ACC112 (cell line): ENCODE results near the gene AOAH.

Experiments
- H2AFZ ChIP-seq: fragments of 200-600 bp; sonication (generic); one replicate; pipeline ENCODE4 v1.6.0; 2017; ENCODE audit warnings: antibody characterized with exemption, low read length; ENCODE audit not compliant: unreplicated experiment
- H3K27ac ChIP-seq: fragments of 200-600 bp; sonication (generic); 2 replicates; pipeline ENCODE4 v1.5.1; 2014; ENCODE audit warnings: low read depth, mild to moderate bottlenecking, antibody characterized with exemption, low read length, moderate library complexity
- H3K27me3 ChIP-seq: fragments of 200-600 bp; sonication (generic); 2 replicates; pipeline ENCODE4 v1.6.1; 2014; ENCODE audit warnings: mild to moderate bottlenecking, antibody characterized with exemption, low read length, moderate library complexity, mixed read lengths; ENCODE audit not compliant: insufficient read depth
- H3K36me3 ChIP-seq: fragments of 200-600 bp; sonication (generic); 2 replicates; pipeline ENCODE4 v1.6.1; 2016; ENCODE audit warnings: mild to moderate bottlenecking, antibody characterized with exemption, low read length, moderate library complexity, mixed read lengths; ENCODE audit not compliant: insufficient read depth
- H3K4me1 ChIP-seq: fragments of 200-600 bp; sonication (generic); one replicate; pipeline ENCODE4 v1.6.1; 2016; ENCODE audit warnings: low read length, mixed read lengths; ENCODE audit not compliant: insufficient read depth, unreplicated experiment, control insufficient read depth
- H3K4me3 ChIP-seq: fragments of 200-600 bp; sonication (generic); 2 replicates; pipeline ENCODE4 v1.5.1; 2014; ENCODE audit warnings: mild to moderate bottlenecking, low read depth, low read length
- H3K79me2 ChIP-seq: fragments of 200-600 bp; sonication (generic); one replicate; pipeline ENCODE4 v1.6.0; 2016; ENCODE audit warnings: low read length; ENCODE audit not compliant: control insufficient read depth, unreplicated experiment, insufficient read depth

AOAH gene

DNA sequence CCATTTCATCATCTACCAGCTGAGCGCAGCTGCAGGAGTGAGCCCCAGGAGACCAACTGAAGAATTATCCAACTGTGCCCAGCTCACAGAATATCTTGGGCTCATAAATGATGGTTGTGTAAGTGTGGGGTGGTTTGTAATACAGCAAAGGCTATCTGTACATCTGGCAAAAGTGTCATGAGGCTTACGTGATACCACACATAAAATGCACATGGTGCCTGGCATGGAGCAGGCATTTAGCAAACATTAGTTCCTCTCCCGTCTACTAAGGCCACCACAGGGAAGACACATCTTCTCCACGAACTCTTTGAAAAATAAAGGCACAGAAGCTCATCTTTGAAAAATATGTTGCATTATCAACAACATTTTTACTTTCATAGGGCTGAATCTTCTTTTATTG, 32.3 kb downstream of the AOAH start:
- H3K27ac ChIP-seq = no peak overlapping the region
- H2AFZ ChIP-seq = no peak overlapping the region
- no peaks in the 10 kb centered on the region for H3K4me1 ChIP-seq
- no peaks in the 10 kb centered on the region for H3K36me3 ChIP-seq
- peaks cover 40% of the 10 kb centered on the region; the same call in 1 of the 2 replicates for H3K27me3 ChIP-seq
- no peaks in the 10 kb centered on the region for H3K79me2 ChIP-seq
- no peak overlapping the region for H3K4me3 ChIP-seq

DNA sequence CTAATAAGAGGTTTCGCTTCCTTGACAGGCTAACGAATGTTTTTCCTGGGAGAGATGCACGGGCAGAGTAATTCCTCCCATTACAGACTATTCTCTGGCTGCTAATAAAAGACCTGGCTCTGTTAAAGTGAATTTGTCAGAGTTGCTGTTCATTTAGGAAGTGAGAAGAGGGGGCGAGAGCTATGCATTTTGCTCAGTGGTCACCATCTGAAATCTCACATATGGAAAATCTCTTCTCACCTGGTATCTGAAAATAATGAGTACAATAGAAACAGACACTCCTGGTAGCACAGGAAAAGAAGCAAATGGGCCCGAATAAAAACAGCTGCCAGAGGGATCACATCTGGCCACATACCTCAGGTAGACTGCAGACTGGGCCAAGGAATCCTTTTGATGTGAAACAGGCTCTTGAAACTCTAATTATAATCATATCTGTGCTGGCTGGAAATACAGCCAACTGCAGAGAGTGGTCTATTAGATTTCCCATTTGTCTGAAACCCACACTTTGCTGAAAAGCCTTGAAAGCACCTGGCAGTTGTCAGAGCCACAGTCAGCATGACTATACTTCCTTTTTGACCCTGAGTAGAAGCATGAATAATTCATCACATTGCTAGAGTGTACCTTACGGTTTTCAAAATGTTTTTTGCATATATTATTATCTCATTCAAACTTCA, 33.6 kb downstream of the AOAH start:
- Histone ChIP-seq H3K27ac (no peak overlapping the region), H3K36me3 (no peaks in the 10 kb centered on the region), H3K27me3 (peaks cover 36% of the 10 kb centered on the region; the same call in 1 of the 2 replicates), H2AFZ (no peak overlapping the region), H3K4me3 (no peak overlapping the region), H3K4me1 (peaks cover 7% of the 10 kb centered on the region), H3K79me2 (no peaks in the 10 kb centered on the region)

DNA sequence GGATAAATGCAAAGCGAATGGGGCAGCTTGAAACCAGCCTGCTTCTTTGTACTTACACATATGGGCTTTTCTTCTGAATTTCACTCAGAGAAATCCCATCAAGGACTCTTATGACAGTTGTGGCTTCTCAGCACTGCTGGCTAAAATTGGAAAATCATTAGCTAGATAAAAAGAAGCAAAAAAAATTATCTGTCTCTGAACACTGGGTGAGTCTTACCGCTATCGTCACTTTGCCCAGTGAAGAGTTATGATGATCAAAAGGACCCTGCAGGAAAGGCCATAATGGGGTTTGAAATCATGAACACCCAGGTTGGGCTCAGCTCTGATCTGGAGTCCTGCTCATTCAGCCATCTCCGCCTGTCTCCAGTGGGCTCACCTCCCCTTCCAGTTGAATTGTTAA, 34.3 kb downstream of the AOAH start:
- no peaks in the 10 kb centered on the region for H3K36me3 ChIP-seq
- H3K79me2 ChIP-seq = no peaks in the 10 kb centered on the region
- H3K4me3 ChIP-seq = no peak overlapping the region
- H3K27me3 ChIP-seq = peaks cover 30% of the 10 kb centered on the region; the same call in 1 of the 2 replicates
- H2AFZ ChIP-seq = no peak overlapping the region
- no peak overlapping the region for H3K27ac ChIP-seq
- peaks cover 7% of the 10 kb centered on the region for H3K4me1 ChIP-seq

DNA sequence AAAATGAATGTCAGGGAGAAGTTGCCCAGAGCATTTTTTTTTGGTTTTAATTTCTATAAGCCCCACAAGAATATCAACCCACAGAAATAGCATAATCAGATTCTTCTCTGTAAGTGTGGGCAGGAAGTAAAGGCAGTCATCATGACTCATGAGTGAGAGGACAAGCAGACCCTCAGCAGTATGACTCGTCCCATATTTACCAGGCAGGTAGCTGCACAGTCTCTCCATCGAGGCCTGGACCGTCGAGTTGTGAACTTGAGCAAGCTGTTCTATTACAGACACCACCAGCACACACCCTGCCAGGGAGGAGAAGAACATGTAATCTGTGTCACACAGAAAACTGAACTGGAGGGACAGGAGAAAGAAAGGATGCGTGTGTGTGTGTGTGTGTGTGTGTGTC, 37.8 kb downstream of the AOAH start:
- Histone ChIP-seq H3K4me3 (no peak overlapping the region), H2AFZ (no peak overlapping the region), H3K79me2 (no peaks in the 10 kb centered on the region), H3K27me3 (peaks cover 11% of the 10 kb centered on the region), H3K27ac (no peak overlapping the region), H3K4me1 (peaks cover 7% of the 10 kb centered on the region), H3K36me3 (no peaks in the 10 kb centered on the region)

DNA sequence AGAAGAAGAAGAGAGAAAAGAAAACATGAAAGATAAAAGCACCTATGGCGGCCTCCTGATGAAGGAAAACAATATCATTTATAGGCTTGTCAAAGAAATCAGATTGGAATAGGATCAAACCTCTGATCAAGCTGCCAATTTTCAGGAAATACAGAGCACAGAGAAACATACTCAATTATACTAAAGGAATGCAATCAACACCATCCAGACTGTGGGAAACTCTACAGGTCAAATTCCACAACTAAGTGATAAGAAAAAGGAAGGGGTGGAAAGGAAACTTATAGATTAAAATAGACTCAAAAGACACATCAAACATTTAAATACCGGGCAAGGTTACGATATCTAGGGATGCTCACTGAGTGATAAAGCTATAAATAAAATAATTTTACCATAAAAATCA, 39.3 kb downstream of the AOAH start:
- Histone ChIP-seq H3K4me1 (peaks cover 7% of the 10 kb centered on the region), H3K36me3 (no peaks in the 10 kb centered on the region)

DNA sequence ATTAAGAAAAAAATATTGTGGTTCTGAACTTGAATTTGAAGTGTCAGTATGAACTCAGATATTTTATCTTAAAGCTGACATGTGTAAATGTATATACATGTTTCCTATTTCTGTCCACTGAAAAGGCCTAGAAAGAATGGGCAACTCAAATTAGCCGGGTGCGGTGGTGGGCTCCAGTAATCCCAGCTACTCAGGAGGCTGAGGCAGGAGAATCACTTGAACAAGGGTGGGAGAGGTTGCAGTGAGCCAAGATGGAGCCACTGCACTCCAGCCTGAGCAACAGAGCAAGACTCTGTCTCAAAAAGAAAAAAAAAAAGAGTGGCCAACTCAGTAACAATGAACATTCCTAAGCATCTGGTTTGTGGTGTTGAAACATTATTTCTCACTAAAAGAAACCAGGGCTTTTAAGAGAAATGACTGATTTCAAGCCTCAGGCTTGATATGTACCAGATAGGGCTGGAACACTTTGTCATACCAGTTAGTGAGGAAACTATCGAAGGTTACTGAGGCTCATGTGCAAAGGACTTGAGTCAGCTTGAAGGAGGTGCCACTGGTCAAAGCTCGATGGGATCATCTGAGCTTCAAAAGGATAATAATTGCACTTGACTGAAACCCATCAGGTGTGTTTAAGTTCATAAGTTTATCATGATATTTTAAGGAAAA, 40.5 kb downstream of the AOAH start:
- Histone ChIP-seq H3K4me1 (peaks cover 7% of the 10 kb centered on the region), H3K4me3 (no peak overlapping the region), H3K27ac (no peak overlapping the region), H3K79me2 (no peaks in the 10 kb centered on the region), H3K27me3 (no peaks in the 10 kb centered on the region; the same call in 1 of the 2 replicates), H2AFZ (no peak overlapping the region), H3K36me3 (no peaks in the 10 kb centered on the region)

More for the DNA sequence above, 39.3 kb downstream of the AOAH start:
- Histone ChIP-seq H3K79me2 (no peaks in the 10 kb centered on the region), H3K27me3 (peaks cover 7% of the 10 kb centered on the region), H2AFZ (no peak overlapping the region), H3K27ac (no peak overlapping the region), H3K4me3 (no peak overlapping the region)

DNA sequence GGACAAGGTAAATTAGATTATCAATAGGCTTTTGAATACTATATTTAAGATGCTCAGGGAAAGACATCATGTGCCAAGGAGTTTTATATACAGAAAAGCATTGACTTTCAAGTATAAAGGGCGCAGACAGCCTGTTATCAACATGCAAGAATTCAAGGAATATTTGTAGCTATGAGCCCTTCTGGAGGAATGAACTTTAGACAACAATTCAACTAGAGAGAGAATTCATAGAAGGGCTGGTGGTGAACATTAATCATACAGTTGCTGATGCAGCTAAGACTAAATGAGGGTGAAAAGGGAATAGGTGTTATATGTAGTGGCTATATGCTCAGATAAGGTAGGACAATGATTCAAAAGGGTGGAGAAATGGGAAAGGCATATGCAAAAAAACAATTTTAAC, 41.2 kb downstream of the AOAH start:
- no peak overlapping the region for H3K27ac ChIP-seq
- no peaks in the 10 kb centered on the region; the same call in 1 of the 2 replicates for H3K27me3 ChIP-seq
- H3K79me2 ChIP-seq = no peaks in the 10 kb centered on the region
- H3K4me1 ChIP-seq = peaks cover 7% of the 10 kb centered on the region
- H2AFZ ChIP-seq = no peak overlapping the region
- no peaks in the 10 kb centered on the region for H3K36me3 ChIP-seq
- no peak overlapping the region for H3K4me3 ChIP-seq

DNA sequence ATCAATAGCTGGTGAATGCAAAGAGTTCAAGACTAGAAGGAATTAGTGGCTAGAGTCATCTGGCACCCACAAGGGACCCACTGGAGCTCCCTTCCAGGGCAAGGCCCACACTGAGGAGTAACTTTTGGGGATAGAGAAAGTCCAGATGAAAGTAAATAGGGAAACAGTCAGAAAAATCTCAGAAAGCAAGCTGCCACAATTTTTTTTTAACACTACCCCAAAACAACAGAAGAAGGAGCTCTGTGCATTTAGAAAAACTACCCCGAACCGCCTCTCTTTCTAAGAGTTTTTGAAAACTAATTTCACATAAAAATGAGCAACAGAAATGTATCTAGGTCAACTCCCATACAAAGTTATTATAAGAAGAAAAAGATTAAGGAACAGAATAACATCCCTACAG, 42.2 kb downstream of the AOAH start:
- H3K36me3 ChIP-seq = no peaks in the 10 kb centered on the region
- no peaks in the 10 kb centered on the region for H3K79me2 ChIP-seq
- peaks cover 7% of the 10 kb centered on the region for H3K4me1 ChIP-seq
- H2AFZ ChIP-seq = no peak overlapping the region
- H3K4me3 ChIP-seq = no peak overlapping the region
- H3K27me3 ChIP-seq = peaks cover 5% of the 10 kb centered on the region
- no peak overlapping the region for H3K27ac ChIP-seq

DNA sequence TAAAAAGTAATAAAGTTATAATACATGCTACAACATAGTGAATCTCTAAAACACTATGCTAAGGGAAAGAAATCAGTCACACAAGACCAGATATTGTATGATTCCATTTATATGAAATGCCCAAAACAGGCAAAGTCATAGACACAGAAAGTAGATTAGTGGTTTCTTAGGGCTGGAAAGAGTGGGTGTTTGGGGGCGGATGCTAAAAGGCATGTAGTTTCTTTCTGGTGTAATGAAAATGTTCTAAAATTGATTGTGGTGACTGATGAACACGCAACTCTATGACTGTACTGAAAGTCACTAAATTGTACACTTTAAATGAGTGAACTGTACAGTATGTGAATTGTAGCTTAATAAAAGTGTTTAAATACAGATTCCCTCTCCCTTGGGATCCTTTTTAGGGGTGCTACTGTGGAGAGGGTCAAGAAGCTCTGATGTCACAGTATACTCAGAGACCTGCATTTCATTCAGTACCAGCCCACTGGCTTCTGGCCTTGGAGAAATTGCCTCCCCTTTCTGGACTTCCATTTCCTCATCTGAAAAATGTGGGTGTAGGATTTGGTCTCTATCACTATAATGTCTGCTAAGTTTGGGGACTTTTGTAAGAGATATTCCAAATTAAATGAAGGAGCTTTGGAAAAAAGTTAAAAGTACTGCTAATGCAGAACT, 46.4 kb downstream of the AOAH start:
- H2AFZ ChIP-seq = no peak overlapping the region
- H3K79me2 ChIP-seq = no peaks in the 10 kb centered on the region
- H3K4me1 ChIP-seq = no peaks in the 10 kb centered on the region
- peaks cover 29% of the 10 kb centered on the region for H3K27me3 ChIP-seq
- H3K4me3 ChIP-seq = no peak overlapping the region
- H3K27ac ChIP-seq = no peak overlapping the region
- no peaks in the 10 kb centered on the region for H3K36me3 ChIP-seq

DNA sequence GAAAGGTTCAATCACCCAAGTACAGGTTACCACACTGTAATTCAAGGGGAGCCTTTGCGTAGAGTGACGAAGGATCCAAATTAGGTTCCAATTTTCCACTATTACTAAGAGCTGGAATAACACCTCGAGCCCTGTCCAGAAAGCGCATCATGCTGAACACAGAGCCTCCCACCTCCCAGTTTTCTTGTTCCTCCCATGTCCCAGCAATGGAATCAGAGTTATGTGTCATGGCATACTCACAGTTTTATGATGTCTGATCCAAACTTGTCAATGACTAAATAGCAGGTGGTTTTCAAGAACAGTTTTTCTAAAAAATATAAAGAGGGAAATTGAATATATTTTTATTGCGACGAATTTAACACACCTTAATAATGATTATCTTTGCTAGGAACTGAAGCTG, 50.6 kb downstream of the AOAH start:
- Histone ChIP-seq H3K4me1 (no peaks in the 10 kb centered on the region), H3K27me3 (peaks cover 29% of the 10 kb centered on the region), H3K4me3 (no peak overlapping the region), H2AFZ (no peak overlapping the region), H3K36me3 (no peaks in the 10 kb centered on the region), H3K27ac (no peak overlapping the region), H3K79me2 (no peaks in the 10 kb centered on the region)

DNA sequence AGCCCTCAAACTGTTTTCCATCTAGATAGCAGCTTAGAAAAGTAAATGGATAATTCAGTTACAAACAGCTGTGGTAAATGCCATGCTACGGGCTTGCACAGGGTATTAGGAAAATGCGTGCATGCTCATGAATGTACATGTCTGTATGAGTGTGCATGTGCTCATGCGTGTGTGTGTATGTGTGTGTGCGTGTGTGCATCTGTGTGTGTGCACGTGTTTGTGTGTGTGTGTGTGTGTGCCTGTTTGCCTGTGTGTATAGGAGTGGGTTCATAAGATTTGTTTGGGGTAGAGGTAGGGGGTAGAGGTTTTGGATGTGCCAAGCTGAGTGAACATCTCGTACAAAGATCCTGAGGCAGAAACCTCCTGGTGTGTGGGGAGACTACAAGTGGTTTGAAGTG, 52.9 kb downstream of the AOAH start:
- no peaks in the 10 kb centered on the region for H3K79me2 ChIP-seq
- no peak overlapping the region for H2AFZ ChIP-seq

More for the DNA sequence above, 52.9 kb downstream of the AOAH start:
- Histone ChIP-seq H3K27me3 (peaks cover 17% of the 10 kb centered on the region), H3K27ac (no peak overlapping the region), H3K4me1 (no peaks in the 10 kb centered on the region), H3K36me3 (no peaks in the 10 kb centered on the region), H3K4me3 (no peak overlapping the region)
